Measurements from ENCODE around the gene SASH1.

DNA sequence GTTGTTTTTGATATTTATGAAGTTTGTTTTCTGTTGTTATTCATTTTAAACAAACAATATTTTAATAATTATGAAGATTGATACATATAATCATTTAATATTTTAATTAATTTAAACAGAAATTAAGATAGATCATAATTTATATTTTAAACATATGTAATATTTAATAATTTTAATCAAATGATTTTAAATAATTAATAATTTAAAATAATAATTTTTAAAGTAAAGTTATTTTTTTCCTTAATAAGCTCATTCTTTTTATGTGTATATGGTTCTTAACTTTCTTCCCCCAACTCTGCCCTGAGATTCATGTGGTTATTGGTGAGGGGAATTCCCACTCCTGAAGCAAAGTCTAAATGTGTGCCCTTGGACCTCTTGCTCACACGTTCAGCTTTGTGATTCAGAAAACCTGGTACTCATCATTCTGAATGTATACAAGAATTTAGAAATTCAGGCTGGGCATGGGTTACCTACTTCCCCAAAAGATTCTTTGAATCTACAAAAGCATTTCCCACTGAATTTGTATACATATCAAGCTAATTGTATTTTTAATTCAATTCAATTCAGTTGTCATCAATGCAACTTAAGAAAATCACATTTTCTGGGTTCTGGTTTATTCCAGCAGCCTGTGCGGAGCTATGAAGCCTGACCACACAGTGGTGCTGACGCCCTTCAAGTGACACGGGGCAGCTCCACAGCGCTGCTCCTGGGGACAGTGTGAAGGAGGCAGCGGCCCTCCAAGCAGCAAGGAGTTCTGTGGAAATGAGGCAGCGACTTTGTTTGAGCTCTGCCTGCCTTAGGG, 235.2 kb downstream of the SASH1 start:
- TF ChIP-seq EZH2phosphoT487 (IDR thresholded peaks at IDR 0.05; ENCODE audit: low read depth, severe bottlenecking, unreplicated experiment) (no peak), EZH2 (IDR thresholded peaks at IDR 0.05; ENCODE audit: borderline replicate concordance) (no peak)
- TF ChIP-seq, protein P1, sequence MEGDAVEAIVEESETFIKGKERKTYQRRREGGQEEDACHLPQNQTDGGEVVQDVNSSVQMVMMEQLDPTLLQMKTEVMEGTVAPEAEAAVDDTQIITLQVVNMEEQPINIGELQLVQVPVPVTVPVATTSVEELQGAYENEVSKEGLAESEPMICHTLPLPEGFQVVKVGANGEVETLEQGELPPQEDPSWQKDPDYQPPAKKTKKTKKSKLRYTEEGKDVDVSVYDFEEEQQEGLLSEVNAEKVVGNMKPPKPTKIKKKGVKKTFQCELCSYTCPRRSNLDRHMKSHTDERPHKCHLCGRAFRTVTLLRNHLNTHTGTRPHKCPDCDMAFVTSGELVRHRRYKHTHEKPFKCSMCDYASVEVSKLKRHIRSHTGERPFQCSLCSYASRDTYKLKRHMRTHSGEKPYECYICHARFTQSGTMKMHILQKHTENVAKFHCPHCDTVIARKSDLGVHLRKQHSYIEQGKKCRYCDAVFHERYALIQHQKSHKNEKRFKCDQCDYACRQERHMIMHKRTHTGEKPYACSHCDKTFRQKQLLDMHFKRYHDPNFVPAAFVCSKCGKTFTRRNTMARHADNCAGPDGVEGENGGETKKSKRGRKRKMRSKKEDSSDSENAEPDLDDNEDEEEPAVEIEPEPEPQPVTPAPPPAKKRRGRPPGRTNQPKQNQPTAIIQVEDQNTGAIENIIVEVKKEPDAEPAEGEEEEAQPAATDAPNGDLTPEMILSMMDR (IDR thresholded peaks at IDR 0.05; ENCODE audit: poor library complexity), result peak; percentile 97
